ENCODE results near the gene MASP1.

GRCh38 chr3:187274315-187274976, 17.1 kb downstream of the MASP1 start:
- TF ChIP-seq POLR2A (IDR thresholded peaks at IDR 0.05) (no peak), CTCF (IDR thresholded peaks at IDR 0.05) (no peak)
